Hematopoietic multipotent progenitor cell treated with erythropoietin and hydrocortisone succinate and interleukin-3 and kit ligand, for 8 days (in vitro differentiated cells): ENCODE results near the gene CLK2.
"Not testable (repeated sequence)": the region's sequence is repeated elsewhere in the genome, so short reads cannot be mapped to it uniquely, and the experiment has no call there.

Experiments
- DNase-seq: peaks from one replicate; pipeline ENCODE4 v3.0.0-alpha.2; 2015

The CLK2 gene

DNA sequence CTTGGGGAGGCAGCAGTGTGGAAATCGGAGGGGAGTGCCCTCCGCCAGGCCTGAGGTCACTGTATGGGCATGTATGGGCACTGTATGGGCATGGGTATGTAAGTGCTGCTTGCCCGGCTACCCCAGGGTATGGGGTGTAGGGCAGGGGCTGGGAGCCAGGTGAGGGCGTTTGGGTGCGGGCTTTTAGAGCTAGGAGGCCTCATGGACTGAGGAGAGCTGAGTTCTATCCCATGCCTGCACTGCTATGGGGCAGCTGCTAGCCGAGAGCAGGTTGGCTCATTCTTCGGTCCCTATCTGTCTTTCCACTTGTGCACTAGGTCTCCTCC, 22.6 kb upstream of the CLK2 start:
- DNase-seq, result no peak

DNA sequence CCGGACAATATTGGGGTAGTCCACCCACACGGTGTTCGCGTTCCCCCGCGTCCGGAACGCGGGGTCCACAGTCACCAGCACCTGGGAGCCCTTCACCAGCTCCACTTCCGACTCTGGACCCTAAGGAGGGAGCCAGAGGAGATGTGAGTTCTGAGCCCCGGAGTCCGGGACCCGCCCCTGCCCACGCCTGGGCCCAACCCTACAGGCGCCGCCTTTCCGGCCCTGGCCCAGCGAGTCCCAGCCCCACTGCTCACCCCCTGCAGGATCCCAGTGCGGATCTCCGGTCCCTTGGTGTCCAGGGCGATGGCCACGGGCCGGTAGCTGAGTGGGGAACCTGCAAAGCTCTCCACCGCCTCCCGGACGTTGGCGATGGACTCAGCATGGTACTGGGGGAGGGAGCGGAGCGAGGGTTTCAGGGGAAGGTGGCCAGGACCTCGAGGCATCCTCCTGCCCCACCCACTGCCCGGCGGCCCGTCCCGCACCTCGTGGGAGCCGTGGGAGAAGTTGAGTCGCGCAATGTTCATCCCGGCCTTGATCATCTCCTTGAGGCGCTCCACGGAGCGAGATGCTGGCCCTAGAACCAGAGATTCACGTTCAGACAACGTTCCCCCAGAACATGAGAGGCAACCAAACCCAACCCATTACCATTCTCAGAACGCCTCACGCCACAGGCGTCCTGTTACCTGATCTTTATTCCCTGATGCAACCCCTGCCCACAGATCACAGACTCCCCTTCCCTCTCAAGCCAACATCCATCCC, 22.1 kb upstream of the CLK2 start:
- no peak for DNase-seq

DNA sequence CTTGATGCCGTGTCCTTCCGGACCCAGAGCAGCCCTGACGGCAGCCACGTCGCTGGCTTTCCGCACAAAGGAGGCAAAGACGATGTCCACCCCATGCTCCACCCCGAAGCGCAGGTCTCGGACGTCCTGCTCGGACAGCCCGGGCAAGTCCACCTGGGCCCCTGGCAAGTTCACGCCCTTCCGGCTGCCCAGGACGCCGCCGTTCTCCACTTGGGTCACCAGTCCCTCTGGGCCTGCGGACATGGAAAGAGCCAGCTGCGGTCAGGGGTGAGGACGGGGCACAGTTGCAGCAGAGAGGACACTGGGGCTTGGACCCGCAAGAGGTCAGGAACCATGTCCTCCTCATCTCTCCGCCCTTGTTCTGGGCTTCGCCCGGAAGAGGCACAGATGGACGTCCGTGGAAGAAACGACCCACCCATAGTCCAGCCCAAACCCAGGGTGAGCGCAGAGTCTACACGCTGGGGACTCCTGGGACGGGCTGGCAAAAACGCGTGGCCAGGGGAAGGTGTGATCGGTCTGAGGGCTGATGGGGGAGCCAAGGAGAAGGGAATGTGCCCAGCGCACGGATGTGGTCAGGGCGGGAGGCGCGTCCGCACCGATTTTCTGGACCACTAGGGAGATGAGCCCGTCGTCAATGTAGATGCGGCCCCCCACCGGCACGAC, 21.3 kb upstream of the CLK2 start:
- no peak for DNase-seq

DNA sequence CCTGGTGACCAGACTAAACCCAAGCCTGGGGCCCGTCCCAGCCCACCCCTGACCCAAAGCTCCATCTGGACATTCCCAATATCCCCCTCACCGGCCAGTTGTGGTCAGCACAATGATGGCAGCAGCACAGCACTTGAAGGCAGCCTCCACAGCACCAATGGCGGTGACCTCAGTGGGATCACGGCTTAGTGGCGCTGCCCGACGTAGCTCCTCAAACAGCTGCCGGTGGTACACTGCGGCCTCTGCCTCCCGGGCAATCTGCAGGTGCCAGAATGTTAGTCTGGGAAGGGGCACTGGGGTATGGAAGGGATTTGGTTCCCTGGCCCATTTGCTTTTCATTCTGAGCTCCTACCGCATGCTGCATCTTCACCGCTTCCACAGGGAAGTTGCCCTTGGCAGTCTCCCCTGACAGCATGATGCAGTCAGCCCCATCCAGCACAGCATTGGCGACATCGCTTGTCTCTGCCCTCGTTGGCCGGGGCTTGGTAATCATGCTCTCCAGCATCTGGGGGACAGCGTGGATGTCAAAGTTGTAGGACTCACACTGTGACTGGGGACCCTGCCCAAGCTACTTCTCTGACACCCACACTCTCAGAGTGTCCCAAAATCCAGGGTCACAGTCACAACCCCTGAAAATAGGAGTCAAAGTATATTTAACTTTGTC, 19.9 kb upstream of the CLK2 start:
- DNase-seq, result no peak

DNA sequence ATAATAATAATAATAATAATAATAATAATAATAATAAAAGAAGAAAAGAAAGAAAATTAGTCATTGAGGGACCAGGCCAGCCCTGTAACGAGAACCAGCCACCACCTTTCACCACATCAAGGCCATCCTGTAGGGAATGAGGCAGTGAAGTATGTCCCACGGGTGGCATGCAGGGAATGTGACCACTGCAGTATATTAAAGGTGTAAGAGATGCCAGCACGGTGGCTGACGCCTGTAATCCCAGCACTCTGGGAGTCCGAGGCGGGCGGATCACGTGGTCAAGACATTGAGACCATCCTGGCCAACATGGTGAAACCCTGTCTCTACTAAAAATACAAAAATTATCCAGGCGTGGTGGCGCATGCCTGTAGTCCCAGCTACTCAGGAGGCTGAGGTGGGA, 17.7 kb upstream of the CLK2 start:
- not testable (repeated sequence) for DNase-seq

DNA sequence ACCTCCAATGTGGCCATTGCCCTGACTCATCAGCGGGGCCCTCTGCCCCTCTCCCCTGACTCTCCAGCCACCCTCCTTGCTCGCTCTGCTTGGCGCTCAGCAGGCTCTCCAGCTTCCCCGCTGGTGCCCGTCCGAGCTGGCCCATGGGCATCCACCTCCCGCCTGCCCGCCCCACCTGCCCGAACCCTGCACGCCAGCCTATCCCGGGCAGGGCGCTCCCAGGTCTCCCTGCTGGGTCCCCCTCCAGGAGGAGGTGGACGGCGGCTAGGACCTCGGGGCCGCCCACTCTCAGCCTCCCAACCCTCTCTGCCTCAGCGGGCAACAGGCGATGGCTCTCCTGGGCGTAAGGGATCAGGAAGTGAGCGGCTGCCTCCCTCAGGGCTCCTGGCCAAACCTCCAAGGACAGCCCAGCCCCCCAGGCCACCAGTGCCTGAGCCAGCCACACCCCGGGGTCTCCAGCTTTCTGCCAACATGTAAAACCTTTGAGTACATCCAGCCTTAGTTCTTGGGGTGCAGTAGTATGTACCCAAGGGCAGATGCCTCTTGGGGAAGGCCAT, 14.8 kb upstream of the CLK2 start:
- peak; percentile 32 for DNase-seq

DNA sequence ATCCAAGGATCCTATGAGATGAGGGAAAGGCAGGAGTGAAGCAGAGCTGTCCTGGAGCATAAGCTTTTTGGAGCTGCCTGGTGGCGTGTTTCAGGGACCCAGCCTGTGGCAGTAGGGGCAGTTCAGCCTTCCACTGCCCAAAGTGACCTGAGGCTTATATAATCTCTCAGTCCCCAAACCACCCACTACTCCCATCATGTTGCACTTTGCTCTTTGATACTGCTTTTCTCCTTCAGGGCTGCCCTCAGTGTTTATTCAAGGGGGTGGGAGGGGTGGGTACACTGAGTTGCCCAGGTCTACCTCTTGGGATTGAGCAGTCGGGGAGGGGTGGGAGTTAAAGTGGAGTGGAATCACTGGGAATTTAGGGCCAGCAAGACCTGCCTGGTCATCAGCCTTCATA, 13.2 kb upstream of the CLK2 start:
- no peak for DNase-seq

DNA sequence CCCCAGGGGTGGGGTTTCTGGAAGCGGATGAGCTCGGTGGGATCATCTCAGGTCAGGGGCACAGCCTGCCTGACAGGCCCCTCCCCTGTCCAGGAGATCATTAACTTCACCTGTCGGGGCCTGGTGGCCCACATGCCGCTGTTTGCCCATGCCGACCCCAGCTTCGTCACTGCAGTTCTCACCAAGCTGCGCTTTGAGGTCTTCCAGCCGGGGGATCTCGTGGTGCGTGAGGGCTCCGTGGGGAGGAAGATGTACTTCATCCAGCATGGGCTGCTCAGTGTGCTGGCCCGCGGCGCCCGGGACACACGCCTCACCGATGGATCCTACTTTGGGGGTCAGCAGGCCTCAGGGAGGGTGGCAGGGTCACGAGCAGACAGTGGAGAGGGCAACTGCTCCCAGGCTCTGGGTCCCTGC, 12.3 kb upstream of the CLK2 start:
- DNase-seq, result no peak

DNA sequence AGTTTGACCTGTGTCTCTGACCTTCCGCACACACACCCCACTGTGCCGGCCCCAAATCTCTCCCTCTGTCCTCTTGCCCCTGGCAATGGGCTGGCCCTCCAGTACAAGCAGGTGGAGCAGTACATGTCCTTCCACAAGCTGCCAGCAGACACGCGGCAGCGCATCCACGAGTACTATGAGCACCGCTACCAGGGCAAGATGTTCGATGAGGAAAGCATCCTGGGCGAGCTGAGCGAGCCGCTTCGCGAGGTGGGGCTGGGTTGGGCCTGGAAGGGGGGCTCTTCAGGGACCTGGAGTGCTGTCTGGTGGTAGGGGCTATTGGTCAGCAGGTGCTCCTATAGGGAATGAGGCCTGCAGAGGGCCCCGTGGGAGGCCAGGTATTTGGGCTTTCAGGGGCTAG, 11.8 kb upstream of the CLK2 start:
- DNase-seq, result no peak

DNA sequence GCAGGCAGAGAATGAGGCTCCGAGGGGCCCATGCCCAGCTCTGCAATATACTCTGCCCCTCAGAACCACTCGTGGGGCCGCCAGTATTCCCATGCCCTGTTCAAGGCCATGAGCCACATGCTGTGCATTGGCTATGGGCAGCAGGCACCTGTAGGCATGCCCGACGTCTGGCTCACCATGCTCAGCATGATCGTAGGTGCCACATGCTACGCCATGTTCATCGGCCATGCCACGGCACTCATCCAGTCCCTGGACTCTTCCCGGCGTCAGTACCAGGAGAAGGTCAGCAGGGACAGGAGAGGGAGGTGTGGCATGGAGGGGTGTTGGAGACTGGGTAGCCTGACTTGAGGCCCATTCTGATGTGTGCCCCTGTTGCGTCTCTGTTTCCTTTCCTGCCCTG, 11.2 kb upstream of the CLK2 start:
- DNase-seq, result no peak

DNA sequence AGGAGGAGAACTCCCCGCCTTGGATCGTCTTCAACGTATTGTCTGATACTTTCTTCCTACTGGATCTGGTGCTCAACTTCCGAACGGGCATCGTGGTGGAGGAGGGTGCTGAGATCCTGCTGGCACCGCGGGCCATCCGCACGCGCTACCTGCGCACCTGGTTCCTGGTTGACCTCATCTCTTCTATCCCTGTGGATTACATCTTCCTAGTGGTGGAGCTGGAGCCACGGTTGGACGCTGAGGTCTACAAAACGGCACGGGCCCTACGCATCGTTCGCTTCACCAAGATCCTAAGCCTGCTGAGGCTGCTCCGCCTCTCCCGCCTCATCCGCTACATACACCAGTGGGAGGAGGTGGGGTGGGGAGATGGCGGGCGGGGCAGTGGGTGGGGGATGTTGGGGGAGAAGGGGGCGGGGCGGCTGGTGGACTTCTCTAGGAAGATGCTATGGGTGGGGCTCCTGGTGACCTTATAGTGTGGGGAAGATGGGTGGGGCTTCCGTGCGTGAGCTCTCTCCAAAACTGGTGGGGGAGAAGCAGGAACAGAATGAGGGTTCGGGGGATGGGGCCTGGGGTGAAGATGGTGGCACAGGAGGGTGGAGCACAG, 9.3 kb upstream of the CLK2 start:
- peak; percentile 46 for DNase-seq

DNA sequence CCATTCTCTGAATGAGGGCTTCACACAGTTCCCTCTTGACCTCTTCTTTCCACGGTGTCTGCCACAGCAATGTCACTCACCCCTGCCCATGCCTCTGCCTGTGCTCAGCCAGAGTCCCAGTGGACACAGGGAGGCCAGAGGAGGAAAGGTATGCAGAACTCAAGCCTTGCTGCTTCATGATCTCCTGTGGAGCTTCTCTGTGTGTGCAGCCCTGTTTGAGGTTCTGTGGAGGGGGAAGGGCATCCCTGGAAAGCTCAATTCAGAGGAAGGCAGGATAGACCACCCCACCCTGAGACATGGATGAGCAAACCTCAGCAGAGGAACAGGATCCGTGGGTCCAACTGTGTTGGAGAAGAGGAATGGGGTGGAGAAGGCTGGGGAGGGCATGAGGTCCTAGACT, 6.0 kb upstream of the CLK2 start:
- DNase-seq, result no peak

DNA sequence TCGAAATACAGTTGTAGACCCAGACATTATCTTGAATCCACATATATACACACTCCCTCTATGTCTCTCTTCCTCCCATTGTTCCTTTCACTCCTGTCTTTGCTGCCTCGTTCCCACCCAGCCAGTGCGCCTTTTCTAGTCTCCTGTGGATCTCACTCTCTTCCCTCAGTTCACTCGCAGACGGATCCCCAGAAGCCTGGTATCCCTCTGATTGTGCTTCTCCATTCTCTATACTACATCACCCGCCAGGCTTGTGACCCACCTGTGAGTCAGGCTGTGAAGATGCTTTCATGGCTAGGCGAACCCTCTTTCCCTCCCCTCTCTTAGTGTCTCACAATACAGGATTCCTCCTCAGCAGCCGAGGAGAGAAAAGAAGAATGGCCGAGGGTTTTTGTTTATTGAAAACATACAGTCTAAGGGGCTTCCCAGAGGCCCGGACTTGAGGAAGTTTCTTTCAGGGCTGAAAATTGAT, 5.4 kb upstream of the CLK2 start:
- no peak for DNase-seq

DNA sequence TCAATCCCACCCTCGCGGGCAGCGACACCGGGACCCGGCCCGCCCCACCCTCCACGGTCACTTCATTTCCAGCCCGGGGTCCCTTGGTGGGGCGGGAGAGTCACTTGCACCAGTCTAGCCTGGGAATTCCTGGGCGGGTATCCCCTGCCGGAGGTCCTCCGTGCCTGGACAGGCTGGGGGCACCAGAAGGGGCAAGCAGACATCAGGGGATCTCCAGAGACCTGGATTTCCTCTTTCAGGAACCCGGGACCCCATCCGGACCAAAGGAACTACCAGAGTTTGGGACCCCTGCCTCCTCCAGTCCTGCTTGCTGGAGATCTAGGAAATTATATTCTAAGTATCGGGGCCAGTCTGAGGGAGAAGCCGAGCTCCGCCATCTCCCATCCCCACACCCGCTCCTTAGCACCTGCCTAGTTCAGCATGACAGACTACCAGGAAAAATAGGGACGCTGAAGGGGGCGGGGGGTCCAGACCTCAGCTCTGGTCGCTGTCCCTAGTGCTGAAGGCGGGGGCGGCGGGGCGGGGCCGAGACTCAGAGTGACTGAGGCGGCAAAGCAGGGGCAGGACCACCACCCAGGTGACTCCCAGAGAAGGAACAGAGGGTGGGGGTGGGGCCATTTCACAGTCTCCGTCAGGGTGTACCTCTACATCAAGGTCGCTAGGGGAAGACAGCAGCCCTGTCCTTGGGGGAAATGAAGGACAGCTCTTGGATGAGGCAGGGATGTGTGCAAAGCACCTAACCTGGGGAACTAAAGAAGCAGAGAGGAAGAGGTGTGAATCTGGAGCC, 4.8 kb upstream of the CLK2 start:
- DNase-seq, result peak; percentile 66

DNA sequence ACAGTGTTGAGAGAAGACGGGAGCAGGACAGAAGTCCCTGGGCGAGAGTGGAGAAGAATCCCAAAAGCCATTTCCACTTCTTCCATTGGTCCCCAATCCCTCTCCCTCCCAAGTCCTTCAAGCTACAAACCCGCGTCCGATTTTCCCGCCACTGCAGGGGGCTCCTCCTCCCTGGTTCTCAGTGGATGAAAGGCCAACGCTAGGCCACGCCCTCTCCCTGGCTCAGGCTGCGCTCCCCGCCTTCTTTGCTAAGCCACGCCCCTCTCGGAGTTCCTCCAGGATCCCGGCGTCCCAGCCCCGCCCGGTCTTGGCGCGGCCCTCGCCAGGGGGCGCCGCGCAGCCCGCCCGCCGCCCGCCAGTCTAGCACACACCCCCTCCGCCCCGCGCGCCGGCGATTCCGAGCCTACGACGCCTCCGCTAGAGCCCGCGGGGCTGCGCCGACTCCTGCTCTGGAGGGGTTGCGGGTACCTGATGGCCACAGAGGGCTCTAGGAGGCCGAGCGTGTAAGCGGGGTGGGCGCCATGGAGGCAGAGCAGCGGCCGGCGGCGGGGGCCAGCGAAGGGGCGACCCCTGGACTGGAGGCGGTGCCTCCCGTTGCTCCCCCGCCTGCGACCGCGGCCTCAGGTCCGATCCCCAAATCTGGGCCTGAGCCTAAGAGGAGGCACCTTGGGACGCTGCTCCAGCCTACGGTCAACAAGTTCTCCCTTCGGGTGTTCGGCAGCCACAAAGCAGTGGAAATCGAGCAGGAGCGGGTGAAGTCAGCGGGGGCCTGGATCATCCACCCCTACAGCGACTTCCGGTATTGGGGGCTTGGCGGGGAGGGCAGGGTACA, 4.0 kb upstream of the CLK2 start, which contains the start of gene HCN3:
TSS of gene HCN3 (plus strand) at position 394 of the 832 bp plus-strand sequence. CDS start at position 522, 128 bp downstream.
- peak; percentile 97 for DNase-seq

DNA sequence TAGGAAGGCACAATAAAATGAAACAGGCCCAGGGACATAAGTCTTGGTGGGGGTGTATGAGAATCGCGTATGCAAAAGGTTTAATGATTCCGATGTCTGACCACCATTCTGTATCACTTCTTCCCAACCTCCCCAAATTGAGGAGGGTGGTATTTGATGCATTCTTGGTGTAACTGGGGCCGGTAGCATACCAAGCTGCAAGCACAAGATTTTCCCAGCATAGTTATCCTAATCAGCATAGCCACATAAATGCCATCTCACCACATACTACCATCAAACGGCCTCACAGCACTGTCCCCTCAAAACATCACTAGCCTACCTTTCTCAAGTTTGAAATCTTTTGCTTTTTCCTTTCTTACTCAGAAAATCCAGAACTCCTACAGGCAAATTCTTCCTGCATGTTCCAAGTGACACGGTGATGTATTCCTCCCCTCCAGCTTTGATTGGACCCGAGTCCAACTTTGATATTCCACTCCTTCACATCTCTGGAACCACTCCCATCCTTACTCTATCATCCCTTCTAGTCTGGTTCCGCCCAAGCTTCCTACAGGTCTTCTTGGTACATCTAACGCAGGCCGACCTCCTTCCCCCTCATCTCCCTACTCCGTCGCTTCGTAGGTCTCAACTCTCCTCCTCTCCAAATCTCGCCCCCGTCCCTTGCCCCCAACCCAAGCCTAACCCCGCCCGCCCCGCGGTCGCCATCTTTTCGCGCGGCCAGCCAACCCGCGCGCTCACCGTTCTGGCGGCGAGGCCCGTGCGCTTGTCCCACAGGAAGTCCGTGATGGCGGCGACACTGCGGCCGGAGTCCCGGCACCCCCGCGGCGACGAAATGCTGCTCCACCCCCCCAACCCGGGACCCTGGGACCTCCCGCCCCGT, 600 bp downstream of the CLK2 start:
- DNase-seq, result peak; percentile 56

DNA sequence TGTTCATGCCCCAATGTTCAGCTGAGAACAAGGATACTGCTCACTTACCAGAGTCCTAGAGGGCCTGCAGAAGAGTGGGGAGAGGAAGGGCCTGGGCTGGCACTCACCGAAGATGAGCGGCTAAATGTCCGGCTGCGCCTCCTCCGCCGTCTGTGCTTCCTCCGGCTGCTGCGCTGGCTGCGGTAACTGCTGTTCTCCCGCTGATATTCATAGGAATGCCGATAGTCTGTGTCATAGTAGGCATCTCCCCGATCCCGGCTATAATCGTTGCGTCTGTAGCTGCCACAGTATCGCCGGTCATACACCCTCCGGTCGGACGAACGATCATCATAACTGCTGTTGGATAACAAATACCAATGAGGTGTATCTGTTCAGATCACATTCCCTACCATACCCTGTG, 3.9 kb downstream of the CLK2 start:
- no peak for DNase-seq

DNA sequence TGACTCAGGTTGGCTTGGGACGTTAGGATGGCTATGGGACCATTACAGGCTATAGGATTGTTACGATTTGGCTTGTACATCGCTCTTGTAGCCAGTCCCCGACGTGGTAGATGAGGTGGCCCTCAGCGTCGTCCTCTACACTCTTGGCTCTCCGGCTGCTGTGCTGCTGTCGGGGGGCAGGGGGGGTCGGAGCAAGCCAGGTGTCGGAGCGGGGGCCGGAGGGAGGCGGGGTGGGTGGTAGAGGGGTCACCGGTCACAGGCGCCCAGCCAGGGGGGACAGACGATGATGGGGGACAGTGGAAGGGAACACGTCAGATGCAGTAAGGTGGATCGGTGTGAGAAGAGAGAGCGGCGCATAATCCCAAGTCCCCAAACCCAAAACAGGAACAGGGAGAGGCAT, 4.7 kb downstream of the CLK2 start:
- no peak for DNase-seq

DNA sequence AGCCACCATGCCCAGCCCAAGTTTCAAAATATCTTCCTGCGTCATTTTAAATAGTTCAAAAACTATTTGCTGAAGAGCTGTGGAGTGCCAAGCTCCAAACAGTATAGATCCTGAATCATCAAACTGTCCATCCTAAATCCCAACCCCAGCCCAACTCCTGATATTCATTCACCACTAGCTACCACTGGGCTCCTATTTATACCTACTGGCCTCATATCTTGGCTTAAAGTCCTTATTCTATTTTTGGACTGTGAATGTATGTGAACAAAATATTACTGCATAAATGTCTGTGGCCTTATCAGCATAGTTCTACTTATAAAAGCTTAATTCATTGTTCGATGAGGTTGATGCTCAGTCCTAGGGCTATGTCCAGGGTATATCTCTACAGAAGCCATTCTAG, 5.9 kb downstream of the CLK2 start:
- no peak for DNase-seq

DNA sequence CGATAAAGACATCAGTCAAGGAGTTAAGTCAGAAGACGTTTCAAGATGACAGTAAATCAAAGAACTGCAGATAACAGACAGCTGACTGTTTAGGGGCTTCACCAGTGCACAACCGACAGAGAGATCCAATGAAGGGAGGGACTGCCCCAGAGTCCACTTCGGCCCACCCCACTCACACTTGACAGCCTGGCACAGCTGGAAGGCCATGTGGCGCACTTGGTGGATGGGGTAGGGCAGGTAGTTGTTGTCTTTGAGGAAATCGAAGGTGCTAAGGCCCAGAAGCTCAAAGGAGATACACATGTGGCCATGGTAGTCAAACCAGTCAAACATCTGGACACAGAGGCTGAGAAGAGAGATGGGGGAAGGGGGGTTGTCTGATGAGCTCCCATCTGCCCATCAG, 6.8 kb downstream of the CLK2 start:
- no peak for DNase-seq

DNA sequence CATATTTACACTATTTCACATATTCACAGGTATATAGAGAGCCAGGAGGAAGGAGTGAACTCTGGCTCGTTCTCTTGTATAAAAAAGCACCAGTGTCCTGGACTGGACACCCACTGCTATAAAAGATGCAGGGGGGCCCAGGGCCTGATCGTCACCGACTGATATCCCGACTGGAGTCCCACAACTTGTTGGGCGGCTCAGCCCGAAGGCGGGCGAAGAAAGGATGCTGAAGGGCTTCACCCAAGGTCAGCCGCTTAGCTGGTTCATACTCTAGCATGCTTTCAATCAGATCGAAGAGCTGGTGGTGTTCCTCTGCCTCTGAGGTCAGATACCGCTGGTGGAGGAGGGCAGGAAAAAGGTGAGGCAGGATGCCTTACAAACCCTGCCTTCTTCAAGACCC, 10.2 kb downstream of the CLK2 start:
- no peak for DNase-seq
